ENCODE measurements around the gene DDR2. TPM values are rescaled to one million over a fixed set of nuclear protein-coding genes. Genes with fewer than 3 reads are reported as not detected.

Gene DDR2
- total RNA-seq, 3 donors from 2014 or later = 0.29 to 0.84 (median 0.38) TPM

DNA sequence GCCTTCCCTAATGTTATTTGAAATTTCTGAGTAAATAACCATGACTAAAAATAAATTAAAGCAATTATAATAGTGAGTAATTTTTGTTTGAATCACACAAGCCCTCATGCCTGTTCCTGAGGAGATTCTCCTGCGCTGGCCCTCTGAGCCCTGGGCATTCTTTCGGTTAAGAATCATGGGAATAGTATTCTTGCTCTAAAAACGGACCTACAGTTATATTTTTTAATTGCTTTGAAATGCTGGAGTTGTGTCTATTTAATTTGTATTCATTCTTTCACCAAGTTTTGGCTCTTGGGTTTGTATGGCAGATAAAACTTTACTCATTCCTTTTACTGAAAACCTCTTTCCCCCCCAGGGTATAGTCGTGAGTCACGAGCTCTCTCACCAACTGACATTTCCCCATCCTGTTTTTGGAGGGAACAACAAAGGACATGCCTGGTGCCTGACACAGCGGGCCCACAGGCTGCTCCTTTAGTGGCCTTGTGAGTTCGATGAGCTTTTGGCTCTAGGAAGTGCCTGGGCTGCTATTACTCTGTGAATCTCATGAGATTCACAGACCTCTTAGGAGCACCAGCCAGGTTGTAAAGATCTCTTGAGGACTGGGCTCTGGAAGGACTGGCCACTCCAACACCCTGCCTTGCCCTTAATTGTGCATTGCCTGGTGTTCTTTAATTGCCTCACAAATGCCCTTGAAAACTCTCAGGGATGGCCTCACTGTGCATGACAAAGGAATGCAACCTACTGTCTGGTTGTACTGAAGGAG, 58.6 kb downstream of the DDR2 start:
- Mint-ChIP-seq H3K27me3 (ENCODE audit: low read depth) (peaks cover 5% of the 10 kb centered on the region), H3K36me3 (ENCODE audit: insufficient read depth) (no peaks in the 10 kb centered on the region), H3K9me3 (no peaks in the 10 kb centered on the region), H3K4me1 (ENCODE audit: low read depth) (peaks cover 4% of the 10 kb centered on the region), H3K4me3 (no peak overlapping the region)
- ATAC-seq (no peak), DNase-seq (no peak)

DNA sequence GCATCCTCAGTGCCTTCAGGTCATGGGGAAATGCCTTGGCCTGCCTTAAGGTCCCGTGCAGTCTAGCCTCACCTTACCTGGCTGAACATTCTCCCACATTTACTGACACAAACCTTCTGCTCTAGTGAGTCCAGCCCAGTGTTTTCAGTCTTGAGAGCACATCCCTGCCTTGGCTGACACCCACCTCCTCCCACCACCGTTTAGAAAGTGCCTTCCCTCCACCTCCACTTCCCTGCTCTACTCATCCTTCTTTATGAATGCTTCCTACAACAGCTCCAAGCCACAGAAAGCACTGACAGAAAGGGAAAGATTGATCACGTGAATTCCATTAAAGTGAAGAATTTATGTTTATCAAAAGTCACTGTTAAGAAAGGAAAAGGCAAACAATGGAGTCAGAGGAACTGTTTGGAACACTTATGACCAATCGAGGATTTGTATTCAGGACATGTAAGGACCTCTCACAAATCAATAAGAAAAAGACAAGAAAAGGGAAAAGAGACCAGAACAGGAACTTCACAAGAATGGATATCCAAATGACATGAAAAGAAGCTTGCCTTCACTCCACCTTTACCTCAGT, 59.8 kb downstream of the DDR2 start:
- peaks cover 5% of the 10 kb centered on the region for H3K27me3 Mint-ChIP-seq (ENCODE audit: low read depth)
- no peaks in the 10 kb centered on the region for H3K9me3 Mint-ChIP-seq
- H3K4me3 Mint-ChIP-seq = no peak overlapping the region
- H3K4me1 Mint-ChIP-seq (ENCODE audit: low read depth) = peaks cover 4% of the 10 kb centered on the region
- DNase-seq = no peak
- H3K36me3 Mint-ChIP-seq (ENCODE audit: insufficient read depth) = no peaks in the 10 kb centered on the region
- ATAC-seq = no peak

- H3K27me3 Mint-ChIP-seq (ENCODE audit: low read depth) = no peaks in the 10 kb centered on the region
- no peaks in the 10 kb centered on the region for H3K9me3 Mint-ChIP-seq
- H3K4me3 Mint-ChIP-seq = no peak overlapping the region
- DNase-seq (no peak), ATAC-seq (no peak)
- no peaks in the 10 kb centered on the region for H3K36me3 Mint-ChIP-seq (ENCODE audit: insufficient read depth)
- H3K4me1 Mint-ChIP-seq (ENCODE audit: low read depth) = no peaks in the 10 kb centered on the region
These were observed 62.6 kb downstream of the DDR2 start for GRCh38 chr1:162694911-162695310.

GRCh38 chr1:162695687-162696086, 63.4 kb downstream of the DDR2 start:
- Mint-ChIP-seq H3K27me3 (ENCODE audit: low read depth) (no peaks in the 10 kb centered on the region), H3K36me3 (ENCODE audit: insufficient read depth) (no peaks in the 10 kb centered on the region), H3K4me1 (ENCODE audit: low read depth) (no peaks in the 10 kb centered on the region), H3K4me3 (no peak overlapping the region), H3K9me3 (no peaks in the 10 kb centered on the region)
- DNase-seq (no peak), ATAC-seq (no peak)

DNA sequence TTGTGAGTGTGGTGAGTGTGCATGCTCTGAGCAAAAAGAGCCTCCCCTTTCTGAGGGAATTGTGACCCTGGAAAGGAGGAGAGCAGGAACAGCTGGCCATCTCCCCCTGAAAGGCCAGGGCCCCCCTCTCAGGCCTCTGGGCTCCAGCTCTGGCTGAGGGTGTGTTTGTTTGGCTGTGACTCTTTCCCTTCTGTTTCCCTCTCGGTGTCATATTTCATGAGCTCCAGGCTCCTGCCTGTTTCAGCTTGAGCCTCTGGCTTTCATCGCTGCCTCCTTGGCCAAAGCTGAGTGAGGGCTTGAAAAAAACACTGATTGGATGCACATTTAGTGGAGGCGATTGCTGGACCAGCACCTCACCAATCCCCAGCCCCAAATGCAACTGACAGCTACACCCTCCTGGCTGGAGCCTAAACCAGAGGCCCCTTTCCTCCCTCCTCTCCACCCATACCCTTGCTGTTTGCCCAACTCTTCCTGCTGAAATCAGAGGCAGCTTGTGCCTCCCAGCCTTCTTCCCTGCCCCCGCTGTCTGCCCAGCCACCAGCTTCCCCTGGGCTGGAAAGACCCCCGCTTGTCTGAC, 64.1 kb downstream of the DDR2 start:
- no peak overlapping the region for H3K4me3 Mint-ChIP-seq
- DNase-seq (no peak), ATAC-seq (no peak)
- H3K27me3 Mint-ChIP-seq (ENCODE audit: low read depth) = no peaks in the 10 kb centered on the region
- H3K36me3 Mint-ChIP-seq (ENCODE audit: insufficient read depth) = no peaks in the 10 kb centered on the region
- H3K9me3 Mint-ChIP-seq = no peaks in the 10 kb centered on the region
- no peaks in the 10 kb centered on the region for H3K4me1 Mint-ChIP-seq (ENCODE audit: low read depth)

DNA sequence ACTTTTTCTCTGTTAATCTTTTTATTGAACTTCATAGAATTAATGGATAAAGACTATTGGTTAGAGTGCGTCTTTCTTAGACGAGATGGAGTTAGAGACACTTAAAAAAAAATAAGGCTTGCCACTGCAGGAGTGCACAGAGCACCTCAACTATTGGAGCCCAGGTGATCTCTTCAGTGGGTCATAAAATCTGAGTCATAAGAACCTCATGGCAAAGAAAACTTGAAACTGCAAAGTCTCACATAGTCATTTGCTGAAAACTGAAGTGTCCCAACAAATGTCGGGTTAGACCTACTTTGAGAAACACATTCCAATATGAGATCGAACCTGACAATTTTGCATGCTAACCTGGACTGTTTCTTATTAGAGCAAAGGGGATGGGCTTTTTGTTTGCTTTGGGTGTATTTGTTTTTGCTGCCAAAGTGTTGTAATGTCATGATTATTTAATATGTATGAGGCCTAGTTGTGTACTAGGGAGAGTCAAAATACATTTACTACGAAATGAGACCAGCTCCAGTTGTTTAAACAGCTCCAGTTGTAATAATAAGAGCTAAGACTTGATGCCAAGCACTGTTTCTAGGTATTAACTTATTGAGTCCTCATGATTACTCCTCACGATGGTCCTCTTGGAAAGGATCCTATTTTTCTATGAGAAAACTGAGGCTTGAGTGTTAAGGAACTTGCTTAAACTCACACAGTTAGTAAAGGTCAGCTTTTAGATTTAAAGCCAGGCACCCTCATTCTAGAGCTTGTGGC, 65.1 kb downstream of the DDR2 start:
- H3K9me3 Mint-ChIP-seq = no peaks in the 10 kb centered on the region
- H3K27me3 Mint-ChIP-seq (ENCODE audit: low read depth) = no peaks in the 10 kb centered on the region
- no peak overlapping the region for H3K4me3 Mint-ChIP-seq
- H3K4me1 Mint-ChIP-seq (ENCODE audit: low read depth) = no peaks in the 10 kb centered on the region
- ATAC-seq (no peak), DNase-seq (no peak)
- no peaks in the 10 kb centered on the region for H3K36me3 Mint-ChIP-seq (ENCODE audit: insufficient read depth)

DNA sequence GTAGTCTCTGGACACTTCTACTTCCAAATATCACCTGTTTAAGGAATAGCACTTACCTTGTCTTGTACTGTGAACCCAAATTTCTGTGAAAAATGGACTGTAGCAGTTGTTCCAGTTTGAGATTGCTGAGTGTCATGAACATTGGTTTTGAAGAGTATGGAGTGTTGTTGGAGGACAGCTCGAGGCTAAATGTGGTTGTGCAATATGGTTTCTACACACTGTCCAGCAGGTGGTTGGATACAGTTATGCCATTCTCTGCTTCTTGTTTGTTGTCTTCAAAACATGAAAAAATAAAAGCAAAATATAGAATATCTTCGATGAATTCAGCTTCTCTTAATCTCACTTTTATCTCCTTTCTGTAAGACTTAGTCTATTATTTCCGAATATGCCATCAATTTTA, 67.1 kb downstream of the DDR2 start:
- ATAC-seq (no peak), DNase-seq (no peak)
- H3K36me3 Mint-ChIP-seq (ENCODE audit: insufficient read depth) = no peaks in the 10 kb centered on the region
- no peaks in the 10 kb centered on the region for H3K9me3 Mint-ChIP-seq
- no peaks in the 10 kb centered on the region for H3K27me3 Mint-ChIP-seq (ENCODE audit: low read depth)
- H3K4me1 Mint-ChIP-seq (ENCODE audit: low read depth) = no peaks in the 10 kb centered on the region
- H3K4me3 Mint-ChIP-seq = no peak overlapping the region

DNA sequence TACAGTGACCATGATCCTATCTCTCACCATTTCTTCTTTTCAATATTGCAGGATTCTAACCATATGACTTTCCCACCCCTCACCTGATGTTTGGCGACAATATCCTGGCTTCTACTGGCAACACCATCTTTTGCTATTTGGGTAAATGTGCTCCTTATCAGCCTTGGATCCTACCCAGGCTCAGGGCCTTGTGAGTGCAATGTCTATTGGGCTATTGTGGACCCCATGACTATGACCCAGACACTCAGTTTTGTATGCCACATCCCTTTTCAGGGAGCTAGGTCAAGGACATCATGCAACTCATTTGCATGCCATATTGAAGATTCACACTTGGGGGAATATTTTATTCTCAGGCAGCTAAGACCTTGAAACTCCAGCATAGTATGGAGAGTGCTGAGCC, 67.9 kb downstream of the DDR2 start:
- DNase-seq = no peak
- Mint-ChIP-seq H3K36me3 (ENCODE audit: insufficient read depth) (no peaks in the 10 kb centered on the region), H3K9me3 (no peaks in the 10 kb centered on the region), H3K27me3 (ENCODE audit: low read depth) (no peaks in the 10 kb centered on the region), H3K4me3 (no peak overlapping the region), H3K4me1 (ENCODE audit: low read depth) (no peaks in the 10 kb centered on the region)
- ATAC-seq = no peak

- H3K27me3 Mint-ChIP-seq (ENCODE audit: low read depth) = no peaks in the 10 kb centered on the region
- ATAC-seq = no peak
- no peak for DNase-seq
- no peaks in the 10 kb centered on the region for H3K4me1 Mint-ChIP-seq (ENCODE audit: low read depth)
- H3K4me3 Mint-ChIP-seq = no peak overlapping the region
- H3K36me3 Mint-ChIP-seq (ENCODE audit: insufficient read depth) = no peaks in the 10 kb centered on the region
- no peaks in the 10 kb centered on the region for H3K9me3 Mint-ChIP-seq
These were observed 69.0 kb downstream of the DDR2 start for GRCh38 chr1:162701286-162701685.

GRCh38 chr1:162702628-162703027, 70.4 kb downstream of the DDR2 start:
- Mint-ChIP-seq H3K4me1 (ENCODE audit: low read depth) (no peaks in the 10 kb centered on the region), H3K4me3 (no peak overlapping the region), H3K27me3 (ENCODE audit: low read depth) (no peaks in the 10 kb centered on the region), H3K9me3 (no peaks in the 10 kb centered on the region), H3K36me3 (ENCODE audit: insufficient read depth) (no peaks in the 10 kb centered on the region)
- no peak for DNase-seq
- no peak for ATAC-seq

DNA sequence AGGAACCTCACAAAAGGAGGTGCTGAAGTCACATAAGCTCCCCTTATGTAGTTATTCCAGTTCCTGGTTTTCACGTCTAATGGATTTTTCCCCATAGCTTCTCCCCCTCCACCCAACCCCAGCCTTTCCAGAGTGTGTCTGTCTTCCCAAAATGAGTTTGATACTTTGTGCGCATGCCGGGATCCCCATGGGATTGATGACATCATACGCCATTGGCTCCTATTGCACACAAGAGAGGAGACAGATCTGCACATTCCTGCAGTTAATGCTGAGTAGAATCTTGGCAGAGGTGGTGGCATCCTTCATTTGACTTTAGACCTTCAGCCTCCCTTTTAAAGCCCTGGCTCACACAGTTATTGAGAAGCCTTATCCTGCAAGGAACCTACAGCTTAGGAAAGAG, 71.4 kb downstream of the DDR2 start:
- H3K27me3 Mint-ChIP-seq (ENCODE audit: low read depth) = no peaks in the 10 kb centered on the region
- H3K4me1 Mint-ChIP-seq (ENCODE audit: low read depth) = no peaks in the 10 kb centered on the region
- ATAC-seq = no peak
- no peaks in the 10 kb centered on the region for H3K36me3 Mint-ChIP-seq (ENCODE audit: insufficient read depth)
- no peak overlapping the region for H3K4me3 Mint-ChIP-seq
- no peak for DNase-seq
- H3K9me3 Mint-ChIP-seq = no peaks in the 10 kb centered on the region

GRCh38 chr1:162704673-162705424, 72.6 kb downstream of the DDR2 start:
- DNase-seq = no peak
- no peak overlapping the region for H3K4me3 Mint-ChIP-seq
- H3K27me3 Mint-ChIP-seq (ENCODE audit: low read depth) = no peaks in the 10 kb centered on the region
- no peaks in the 10 kb centered on the region for H3K4me1 Mint-ChIP-seq (ENCODE audit: low read depth)
- H3K9me3 Mint-ChIP-seq = no peaks in the 10 kb centered on the region
- ATAC-seq = no peak
- no peaks in the 10 kb centered on the region for H3K36me3 Mint-ChIP-seq (ENCODE audit: insufficient read depth)

GRCh38 chr1:162706003-162706402, 73.7 kb downstream of the DDR2 start:
- DNase-seq (no peak), ATAC-seq (no peak)
- H3K9me3 Mint-ChIP-seq = no peaks in the 10 kb centered on the region
- no peak overlapping the region for H3K4me3 Mint-ChIP-seq
- H3K27me3 Mint-ChIP-seq (ENCODE audit: low read depth) = no peaks in the 10 kb centered on the region
- H3K4me1 Mint-ChIP-seq (ENCODE audit: low read depth) = no peaks in the 10 kb centered on the region
- no peaks in the 10 kb centered on the region for H3K36me3 Mint-ChIP-seq (ENCODE audit: insufficient read depth)

DNA sequence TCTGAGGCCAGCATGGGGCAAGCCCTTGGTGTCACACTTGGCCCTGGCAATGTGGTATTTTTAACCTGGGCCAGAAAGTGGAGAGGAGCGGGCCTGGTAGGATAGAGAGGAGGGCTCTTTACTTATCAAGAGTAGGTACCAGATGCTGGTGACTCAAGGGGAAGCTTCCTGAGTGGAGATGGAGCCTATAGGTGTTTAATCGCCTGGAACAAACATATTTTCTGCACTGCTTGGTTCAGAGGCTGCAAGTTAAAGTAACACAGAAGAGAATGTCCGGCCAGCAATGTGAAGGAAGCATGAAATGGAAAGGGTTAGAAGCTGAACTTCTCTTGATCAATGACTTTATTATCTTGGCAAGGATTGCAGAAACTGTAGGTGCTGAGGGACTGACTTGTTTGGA, 74.3 kb downstream of the DDR2 start:
- DNase-seq = no peak
- no peaks in the 10 kb centered on the region for H3K4me1 Mint-ChIP-seq (ENCODE audit: low read depth)
- H3K27me3 Mint-ChIP-seq (ENCODE audit: low read depth) = no peaks in the 10 kb centered on the region
- no peaks in the 10 kb centered on the region for H3K9me3 Mint-ChIP-seq
- H3K36me3 Mint-ChIP-seq (ENCODE audit: insufficient read depth) = no peaks in the 10 kb centered on the region
- ATAC-seq = no peak
- H3K4me3 Mint-ChIP-seq = no peak overlapping the region
